RWPE1 (cell line): ENCODE results near the gene MAGOH.

Experiments used
- CTCF ChIA-PET: fragments of 350-600 bp; sonication (Branson Sonifier 250); formaldehyde crosslinking; extraction: SDS; loops from one replicate; lab custom pipeline; 2021; lab: Yijun Ruan, JAX
- POLR2A ChIA-PET: fragments of 400-600 bp; formaldehyde crosslinking; extraction: SDS; loops from one replicate; lab custom pipeline; 2020; ENCODE audit warnings: antibody characterized with exemption; ENCODE audit not compliant: low non-redundant PET; lab: Yijun Ruan, JAX
- DNase-seq: peaks from one replicate; pipeline ENCODE4 v3.0.0; 2012; ENCODE audit warnings: low spot score
- H3K27ac ChIP-seq: fragments of 450-650 bp; 2 replicates; pipeline ENCODE4 v1.5.1; 2017
- CTCF ChIP-seq: fragments of 450-650 bp; conservative IDR thresholded peaks from 2 replicates; pipeline ENCODE4 v1.5.1; 2017; ENCODE audit warnings: low read depth, mild to moderate bottlenecking

Gene MAGOH

GRCh38 chr1:53219711-53220110, 18.6 kb downstream of the MAGOH start:
- POLR2A ChIA-PET = interaction anchor here (0.5 to 1.3 kb wide), 3 partner anchors 8 to 32 kb away, joined by 3 to 4 read pairs (median 3); no protein-coding TSS in a partner anchor
- CTCF ChIA-PET = no interaction called here
- H3K27ac ChIP-seq = peak overlapping the region; percentile 91
- no peak for DNase-seq
- no peak for TF ChIP-seq CTCF

GRCh38 chr1:53218201-53218600, 20.1 kb downstream of the MAGOH start:
- ChIA-PET CTCF (no interaction called here), POLR2A (no interaction called here)
- TF ChIP-seq CTCF = no peak
- no peak overlapping the region for H3K27ac ChIP-seq
- no peak for DNase-seq

GRCh38 chr1:53214376-53214940, 23.9 kb downstream of the MAGOH start:
- no peak overlapping the region for H3K27ac ChIP-seq
- CTCF ChIA-PET = interaction anchor here (0.6 to 1.6 kb wide), 2 partner anchors 11 to 125 kb away, joined by 3 read pairs; no protein-coding TSS in a partner anchor
- POLR2A ChIA-PET = interaction anchor here (0.6 kb wide), 1 partner anchor 12 kb away, joined by 4 read pairs; no protein-coding TSS in a partner anchor
- TF ChIP-seq CTCF = no peak
- DNase-seq = no peak

- no peak overlapping the region for H3K27ac ChIP-seq
- ChIA-PET CTCF (interaction anchor here (0.5 kb wide), 1 partner anchor 1488 kb away, joined by 3 read pairs; no protein-coding TSS in a partner anchor), POLR2A (interaction anchor here (1.1 kb wide), 1 partner anchor 8 kb away, joined by 4 read pairs; no protein-coding TSS in a partner anchor)
- TF ChIP-seq CTCF = no peak
- no peak for DNase-seq
Observed at GRCh38 chr1:53210954-53211353, 27.4 kb downstream of the MAGOH start.

GRCh38 chr1:53210352-53210751, 28.0 kb downstream of the MAGOH start:
- CTCF ChIA-PET = interaction anchor here (0.5 kb wide), 1 partner anchor 1489 kb away, joined by 3 read pairs; no protein-coding TSS in a partner anchor
- no peak for TF ChIP-seq CTCF
- DNase-seq = no peak
- POLR2A ChIA-PET = interaction anchor here (1.1 kb wide), 1 partner anchor 9 kb away, joined by 4 read pairs; no protein-coding TSS in a partner anchor
- H3K27ac ChIP-seq = no peak overlapping the region

GRCh38 chr1:53207726-53208125, 30.6 kb downstream of the MAGOH start:
- CTCF ChIA-PET = interaction anchor here (0.7 kb wide), 1 partner anchor 17 kb away, joined by 4 read pairs; no protein-coding TSS in a partner anchor
- DNase-seq = no peak
- H3K27ac ChIP-seq = no peak overlapping the region
- no peak for TF ChIP-seq CTCF
- POLR2A ChIA-PET = no interaction called here
